Eye (tissue), 1 donor: ENCODE data around the gene TOB1.
A peak's percentile ranks its signal among the peaks of the same experiment; 100 is the strongest.
"Not testable (repeated sequence)": the region's sequence is repeated elsewhere in the genome, so short reads cannot be mapped to it uniquely, and the experiment has no call there.

Source experiments
- DNase-seq: peaks from one replicate; pipeline ENCODE4 v3.0.0-alpha.2; 2015

TOB1 gene

DNA sequence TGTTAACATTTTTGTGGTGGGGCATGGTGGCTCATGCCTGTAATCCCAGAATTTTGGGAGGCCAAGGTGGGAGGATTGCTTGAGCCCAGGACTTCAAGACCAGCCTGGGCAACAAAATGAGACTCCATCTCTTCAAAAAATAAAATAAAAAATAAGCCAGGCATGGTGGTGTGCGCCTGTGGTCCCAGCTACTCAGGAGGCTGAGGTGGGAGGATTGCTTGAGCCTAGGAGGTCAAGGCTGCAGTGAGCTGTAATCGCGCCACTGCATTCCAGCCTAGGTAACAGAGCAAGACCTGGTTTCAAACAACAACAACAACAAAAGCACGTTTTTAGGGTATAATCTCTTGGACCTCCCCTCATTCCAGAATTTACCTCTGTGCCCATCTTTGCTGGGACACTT, 28.4 kb upstream of the TOB1 start:
- DNase-seq, result not testable (repeated sequence)

DNA sequence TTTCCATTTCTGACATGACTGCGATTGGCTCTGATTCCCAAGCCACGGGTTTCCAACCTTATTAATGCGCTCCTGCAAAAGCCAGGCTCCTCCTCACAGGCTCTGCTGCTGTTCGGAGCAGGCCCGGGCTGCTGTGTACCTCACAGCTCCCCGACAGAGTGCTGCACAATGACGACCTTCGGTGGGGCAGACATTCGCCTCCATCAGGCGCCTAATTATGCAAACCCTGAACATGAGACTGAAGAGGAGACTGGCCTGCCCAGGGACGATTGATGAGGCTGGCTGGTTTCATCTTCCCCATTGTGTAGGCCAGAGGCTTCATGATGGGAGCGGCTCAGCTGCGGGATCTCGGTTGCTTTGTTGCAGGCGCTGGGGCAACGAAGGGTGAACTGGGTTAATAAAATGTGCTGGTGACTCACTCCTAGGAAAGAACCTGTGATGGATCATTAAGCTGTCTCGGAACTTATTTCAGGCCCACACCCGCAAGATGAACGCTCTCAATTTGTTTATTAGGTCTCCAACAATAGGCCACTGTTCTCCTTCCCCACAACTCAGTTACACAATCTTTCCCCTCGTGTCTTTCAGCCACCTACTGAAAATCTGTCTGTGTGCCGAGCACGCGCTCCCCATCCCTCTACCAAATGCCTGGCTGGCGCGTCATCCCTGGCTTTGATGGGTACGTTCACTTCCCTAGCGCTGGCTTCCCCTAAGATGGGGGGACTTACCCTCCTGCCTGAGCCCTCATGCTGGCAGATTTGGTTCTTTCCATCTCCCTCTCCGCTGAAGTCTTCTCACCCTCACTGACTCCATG, 27.2 kb upstream of the TOB1 start:
- DNase-seq, result peak; percentile 76

DNA sequence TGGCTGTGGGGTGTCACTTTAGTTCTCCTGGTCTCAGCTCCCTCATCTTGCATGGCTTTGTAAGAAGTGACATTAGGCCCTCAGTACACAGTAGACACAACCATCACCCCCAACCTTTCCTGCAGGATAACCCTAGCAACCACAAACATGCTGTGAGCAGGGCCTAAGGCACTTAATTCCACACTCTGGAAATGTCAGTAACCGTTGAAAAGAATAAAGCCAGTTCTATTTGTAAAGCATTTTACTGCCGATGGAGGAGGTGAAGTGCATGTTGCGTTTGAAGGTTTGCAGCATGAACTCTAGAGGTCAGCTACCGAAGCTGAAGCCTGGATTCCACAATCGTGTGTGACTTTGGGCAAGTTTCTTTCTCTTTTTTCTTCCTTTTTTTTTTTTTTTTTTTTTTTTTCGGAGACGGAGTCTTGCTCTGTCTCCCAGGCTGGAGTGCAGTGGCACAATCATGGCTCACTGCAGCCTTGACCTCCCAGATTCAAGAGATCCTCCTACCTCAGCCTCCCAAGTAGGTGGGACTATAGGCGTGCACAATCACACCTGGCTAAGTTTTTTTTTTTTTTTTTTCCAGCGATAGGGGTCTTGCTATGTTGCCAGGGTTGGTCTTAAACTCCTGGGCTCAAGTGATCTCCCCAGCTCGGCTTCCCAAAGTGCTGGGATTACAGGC, 26.1 kb upstream of the TOB1 start:
- no peak for DNase-seq

DNA sequence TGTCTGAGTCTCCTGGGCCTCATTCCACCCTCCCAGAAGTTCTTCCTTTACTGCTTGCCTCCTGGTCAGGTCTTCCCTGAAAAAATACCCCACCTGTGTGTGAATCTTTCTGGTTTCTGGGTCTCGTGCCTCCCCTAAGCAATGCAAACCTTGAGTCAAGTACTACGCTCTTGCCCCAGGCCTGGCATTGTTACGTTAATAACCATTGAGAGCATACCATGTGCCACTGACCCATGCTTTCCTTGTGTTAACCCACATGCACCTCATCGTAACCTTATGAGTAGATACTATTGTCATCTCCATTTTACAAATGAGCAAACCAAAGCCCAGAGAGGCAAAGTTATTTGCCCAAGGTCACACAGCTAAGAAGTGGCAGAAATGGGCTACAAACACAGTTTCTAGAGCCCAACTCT, 25.4 kb upstream of the TOB1 start:
- DNase-seq, result no peak

DNA sequence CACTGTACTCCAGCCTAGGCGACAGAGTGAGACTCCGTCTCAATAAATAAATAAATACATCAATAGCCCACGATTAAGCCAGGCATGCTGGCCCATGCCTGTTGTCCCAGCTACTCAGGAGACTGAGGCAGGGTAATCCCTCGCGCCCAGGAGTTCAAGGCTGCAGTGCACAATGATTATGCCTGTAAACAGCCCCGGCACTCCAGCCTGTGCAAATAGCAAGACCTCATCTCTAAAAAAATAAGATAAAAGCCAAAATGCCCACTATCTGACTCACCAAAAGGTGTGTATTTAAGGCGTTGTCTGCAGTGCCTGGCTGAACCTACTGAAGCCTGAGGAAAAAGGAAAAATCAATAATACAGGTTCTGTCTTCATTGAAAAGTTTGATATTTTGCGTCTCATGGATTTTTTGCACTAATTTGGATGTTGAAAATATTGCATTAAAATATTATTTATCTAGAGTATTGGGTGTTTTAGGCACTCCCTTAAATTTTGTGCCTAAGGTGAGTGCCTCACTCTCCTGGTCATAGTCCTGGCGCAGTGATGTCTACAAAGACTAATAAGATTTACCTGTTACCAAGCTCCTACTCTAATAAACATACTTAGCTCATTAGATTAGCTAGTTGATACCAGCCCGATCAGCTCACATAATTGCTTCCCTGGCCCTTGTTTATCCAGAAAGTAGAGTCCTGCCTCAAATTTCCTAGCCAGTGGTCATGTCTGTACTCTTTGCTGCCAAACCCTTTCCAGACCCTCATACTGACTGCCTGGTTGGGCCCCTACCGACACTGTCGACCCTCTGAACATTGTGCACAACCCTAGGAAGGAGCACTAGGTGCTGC, 24.7 kb upstream of the TOB1 start:
- no peak for DNase-seq

DNA sequence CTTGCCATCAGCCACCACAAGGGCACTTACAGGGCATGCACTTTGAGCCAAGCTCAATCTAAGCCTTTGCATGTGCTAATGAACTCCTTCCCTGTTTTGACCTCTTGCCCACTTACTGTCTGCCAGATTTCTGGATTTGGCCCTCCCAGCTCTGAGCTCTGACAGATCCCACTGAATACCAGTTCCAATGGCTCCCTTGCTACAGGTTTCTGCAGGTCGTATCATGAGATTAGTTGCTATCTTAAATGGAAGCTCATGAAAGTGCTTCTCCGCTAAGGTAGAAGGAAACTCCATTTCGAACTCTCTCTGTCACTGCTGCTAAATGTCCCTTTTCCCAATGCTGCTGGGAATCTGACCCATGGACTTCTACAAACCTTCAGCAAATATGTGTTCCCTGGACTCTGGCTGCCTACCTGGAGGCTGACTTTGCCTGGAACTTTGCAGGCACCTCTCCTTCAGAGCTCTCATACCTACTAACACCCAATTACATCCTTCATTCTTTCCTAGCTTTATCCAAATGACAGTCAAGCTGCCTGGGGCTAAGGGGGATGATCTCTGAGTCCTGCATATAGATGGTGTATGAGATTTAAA, 23.5 kb upstream of the TOB1 start:
- no peak for DNase-seq

DNA sequence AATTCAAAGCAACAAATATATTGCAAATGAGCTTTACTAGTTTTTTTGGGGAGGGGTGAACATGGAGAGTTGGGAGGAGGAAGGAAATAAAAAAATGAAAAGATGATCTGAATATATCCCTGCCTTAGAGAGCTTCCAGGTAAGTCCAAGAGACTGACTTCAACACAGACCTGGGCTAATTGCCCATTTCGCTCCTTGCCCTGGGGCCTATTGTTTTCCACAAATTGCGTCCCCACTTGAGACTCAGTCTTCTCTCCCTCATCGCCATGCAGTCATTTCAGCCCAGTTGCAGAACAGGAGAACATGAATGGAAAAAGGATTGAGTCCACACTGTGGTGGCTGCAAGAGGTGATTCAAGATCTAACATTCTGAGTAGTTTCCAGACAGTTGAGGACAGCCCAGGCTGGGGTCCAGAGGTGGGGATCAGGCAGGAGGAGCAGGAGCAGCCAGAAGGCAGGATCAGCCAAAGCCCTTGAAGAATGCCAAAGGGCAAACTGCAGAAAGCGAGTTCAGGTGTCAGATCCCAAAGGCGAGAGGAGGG, 21.6 kb upstream of the TOB1 start:
- DNase-seq, result no peak

DNA sequence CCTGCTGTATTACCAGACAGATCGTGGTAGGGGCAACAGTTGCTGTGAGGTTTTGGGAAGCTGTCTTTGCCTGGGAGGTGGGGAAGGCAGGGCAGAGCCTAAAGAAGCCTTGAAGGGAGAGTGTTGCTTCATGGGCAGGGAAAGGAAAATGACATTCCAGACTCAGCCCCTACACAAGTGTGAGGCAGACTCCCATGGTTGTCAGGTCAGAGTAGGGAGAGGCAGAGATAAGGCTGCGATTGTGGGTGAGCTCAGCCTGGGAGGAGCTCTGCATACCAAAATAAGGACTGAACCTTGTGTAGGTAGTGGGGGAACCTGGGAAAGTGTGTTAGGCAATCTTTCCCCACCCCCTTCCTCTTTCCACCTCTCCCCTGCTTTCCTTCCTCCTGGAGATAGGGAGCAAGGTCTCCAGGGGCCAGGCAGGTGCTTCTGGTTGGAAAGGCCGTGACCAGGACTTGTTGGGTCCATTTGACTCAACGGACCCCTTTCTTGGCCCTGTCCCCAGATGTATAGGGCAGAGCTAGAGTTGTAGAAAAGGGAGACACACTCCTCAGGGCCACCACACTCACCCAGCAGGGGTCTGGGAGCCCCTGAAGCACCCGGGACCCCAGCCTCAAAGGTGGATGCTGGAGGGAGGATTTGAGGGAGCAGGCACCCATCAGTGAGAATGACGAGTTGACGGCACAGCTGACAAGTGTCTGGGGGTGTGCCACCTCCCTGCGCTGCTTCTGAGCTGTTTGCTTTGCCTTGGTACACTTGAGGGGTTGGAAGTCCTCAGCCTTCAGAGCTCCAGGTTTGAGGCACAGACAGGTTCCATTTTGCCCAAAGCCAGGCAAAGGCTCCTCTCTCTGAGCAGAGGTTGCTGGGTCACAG, 18.5 kb upstream of the TOB1 start:
- DNase-seq, result no peak

DNA sequence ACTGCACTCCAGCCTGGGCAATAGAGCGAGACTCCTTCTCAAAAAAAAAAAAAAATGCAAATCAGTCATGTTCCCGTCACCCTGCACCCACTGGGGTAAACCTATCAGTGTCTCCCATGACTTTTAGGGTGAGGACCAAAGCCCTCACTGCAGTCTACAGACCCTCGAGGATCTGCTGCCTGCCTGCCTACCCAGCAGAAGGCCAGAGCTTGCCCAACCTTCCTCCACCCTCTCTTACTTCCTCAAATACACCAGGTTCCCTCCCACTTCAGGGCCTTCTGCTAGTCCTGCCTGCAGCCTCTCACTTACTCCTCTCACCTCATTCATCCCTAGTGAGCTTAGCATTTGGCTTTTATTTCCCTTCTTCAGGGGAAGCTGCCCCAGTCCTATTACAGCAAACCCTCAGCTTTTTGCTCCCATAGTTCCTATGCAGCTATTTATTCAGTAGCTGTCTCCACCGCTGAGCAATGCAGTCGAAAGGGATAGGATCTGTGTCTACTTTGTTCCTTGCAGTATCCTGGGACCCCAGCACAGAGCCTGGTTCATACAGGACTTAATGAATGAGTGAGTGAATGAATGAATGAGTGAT, 17.8 kb upstream of the TOB1 start:
- no peak for DNase-seq

DNA sequence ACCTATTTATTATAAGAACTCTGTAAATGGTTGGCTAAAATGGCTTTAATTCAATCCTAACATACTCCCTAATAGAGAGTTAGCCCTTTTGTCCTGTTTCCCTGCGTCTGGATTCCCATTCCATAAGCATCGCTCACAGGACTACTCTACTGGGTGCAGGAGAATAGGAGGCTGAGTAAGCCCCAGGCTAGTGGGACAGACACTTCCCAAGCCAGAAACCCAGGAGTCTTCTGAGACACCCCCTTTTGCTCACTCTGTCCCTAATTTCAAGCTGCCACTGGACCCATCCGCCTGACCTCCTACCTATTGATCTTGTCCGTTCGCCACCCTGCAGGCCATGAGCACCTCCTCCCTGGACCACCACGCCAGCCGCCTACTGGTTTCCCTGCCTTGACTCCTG, 16.7 kb upstream of the TOB1 start:
- DNase-seq, result no peak

DNA sequence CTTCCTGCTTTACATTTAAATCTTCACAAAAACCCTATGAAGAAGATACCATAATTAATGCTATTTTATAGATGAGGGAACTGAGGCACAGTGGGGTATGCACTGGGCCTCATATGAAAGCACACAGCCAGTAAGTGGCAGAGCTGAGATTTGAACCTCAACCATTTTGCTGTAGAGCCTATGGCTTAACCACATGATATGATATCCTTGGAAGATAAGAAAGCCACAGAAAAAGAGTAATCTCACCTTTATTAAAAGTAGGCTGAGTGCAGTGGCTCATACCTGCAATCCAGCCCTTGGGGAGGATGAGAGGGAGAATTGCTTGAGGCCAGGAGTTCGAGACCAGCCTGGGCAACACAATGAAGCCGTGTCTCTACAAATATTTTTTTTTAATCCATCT, 15.0 kb upstream of the TOB1 start:
- no peak for DNase-seq

DNA sequence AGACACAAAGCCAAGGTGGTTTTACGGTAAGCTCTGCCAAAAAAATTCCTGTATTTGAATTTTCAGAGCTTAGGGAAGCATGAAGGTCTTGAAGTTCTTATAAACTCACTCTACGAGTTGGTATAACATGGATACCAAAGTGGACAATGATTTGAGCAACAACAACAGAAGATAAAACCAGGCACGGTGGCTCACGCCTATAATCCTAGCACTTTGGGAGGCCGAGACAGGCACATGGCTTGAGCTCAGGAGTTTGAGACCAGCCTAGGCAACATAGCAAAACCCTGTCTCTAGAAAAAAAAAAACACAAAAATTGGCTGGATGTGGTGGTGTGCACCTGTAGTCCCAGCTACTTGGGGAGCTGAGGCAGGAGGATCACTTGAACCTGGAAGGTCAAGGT, 12.9 kb upstream of the TOB1 start:
- DNase-seq, result no peak

DNA sequence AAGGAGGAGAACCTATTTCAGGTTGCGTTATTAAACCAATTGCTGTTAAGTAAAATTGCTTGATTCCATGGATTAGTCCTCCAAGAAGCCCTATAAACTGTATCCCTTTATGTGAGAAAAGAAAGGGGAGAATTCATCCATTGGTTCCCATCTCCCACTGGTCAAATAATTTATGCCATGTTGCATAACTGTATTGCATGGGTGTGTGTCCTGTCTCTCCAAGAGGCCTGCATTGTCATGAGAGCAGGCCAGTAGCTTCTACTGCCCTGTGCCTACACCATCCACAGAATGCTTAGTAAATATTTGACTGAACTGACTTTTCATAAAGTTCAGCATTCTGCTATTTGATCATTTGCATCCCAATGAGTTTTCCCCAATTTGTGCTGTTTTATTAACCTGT, 11.7 kb upstream of the TOB1 start:
- no peak for DNase-seq

DNA sequence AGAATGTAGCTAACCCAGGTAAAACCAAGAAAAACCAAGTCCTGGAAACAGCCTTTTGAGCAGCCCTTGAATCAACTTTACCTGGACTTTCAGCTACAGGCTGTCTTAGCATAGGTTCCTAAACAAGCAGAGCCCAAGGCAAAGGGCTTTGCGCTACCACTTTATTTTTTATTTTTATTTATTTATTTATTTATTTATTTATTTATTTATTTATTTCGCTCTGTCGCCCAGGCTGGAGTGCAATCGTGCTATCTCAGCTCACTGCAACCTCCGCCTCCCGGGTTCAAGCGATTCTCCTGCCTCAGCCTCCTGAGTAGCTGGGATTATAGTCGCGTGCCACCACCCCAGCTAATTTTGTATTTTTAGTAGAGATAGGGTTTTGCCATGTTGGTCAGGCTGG, 10.9 kb upstream of the TOB1 start:
- DNase-seq, result not testable (repeated sequence)

DNA sequence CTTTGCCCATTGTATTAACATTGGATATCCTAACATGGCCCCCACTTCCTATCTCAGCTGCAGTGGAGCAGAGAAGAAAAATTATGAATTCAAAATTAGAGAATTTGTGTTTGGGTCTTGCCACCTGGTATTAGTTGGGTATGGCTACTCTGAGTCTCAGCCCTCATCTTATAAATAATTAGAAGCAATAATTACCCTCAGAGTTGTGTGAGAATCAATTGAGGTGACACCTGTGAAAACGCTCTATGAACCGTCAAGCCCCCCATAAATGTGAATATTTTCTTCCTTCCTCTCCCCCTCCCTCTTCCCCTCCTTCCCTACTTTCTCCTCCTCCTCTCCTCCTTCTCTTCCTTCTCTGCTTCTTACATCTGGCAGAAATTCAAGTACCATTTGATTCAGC, 8.9 kb upstream of the TOB1 start:
- no peak for DNase-seq

DNA sequence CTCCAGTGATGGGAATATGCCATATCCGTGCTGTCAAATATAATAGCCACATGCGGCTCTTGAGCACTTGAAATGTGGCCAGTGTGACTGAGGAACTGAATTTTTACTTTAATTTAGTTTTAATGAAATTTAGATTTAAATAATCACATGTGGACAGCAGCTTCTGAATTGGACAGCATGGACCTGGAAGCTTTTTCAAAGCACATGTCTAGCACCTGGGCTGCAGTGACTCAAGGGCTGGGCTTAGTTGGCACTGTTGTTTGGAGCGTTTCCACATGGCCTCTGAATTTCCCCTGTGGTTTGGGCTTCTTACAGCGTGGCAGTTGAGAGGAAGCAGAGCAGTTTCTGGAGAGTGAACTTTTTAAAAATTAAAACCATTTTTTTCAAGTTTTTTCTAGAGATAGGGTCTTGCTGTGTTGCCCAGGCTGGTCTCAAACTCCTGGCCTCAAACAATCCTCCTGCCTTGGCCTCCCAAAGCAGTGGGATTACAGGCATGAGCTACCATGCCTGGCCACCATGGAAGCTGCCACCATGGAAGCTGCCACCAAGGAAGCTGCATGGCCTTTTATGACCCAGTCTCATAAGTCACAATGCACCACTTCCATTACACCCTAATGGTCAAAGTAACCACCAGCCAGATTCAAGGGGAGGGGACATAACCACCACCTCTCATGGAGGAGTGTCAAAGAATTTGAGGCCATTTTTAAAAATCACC, 6.7 kb upstream of the TOB1 start:
- no peak for DNase-seq

DNA sequence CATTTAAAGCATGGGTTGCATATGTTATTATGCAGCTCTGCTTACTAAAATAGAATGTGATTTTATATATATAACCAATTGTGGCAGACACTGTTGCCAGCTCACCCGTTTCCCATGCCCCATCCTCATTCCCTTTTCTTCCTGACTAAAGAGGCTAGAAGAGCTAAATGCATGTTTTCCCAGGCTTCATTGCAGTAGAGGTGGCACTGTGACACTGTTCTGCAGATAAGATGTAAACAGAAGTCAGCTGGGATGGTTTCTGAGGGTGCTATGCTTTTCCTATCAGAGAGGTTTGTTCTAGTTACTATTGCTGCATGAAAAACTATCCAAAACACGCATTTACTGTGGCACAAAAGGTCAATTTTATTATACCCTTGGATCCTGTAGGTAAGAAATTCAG, 5.7 kb upstream of the TOB1 start:
- DNase-seq, result no peak

DNA sequence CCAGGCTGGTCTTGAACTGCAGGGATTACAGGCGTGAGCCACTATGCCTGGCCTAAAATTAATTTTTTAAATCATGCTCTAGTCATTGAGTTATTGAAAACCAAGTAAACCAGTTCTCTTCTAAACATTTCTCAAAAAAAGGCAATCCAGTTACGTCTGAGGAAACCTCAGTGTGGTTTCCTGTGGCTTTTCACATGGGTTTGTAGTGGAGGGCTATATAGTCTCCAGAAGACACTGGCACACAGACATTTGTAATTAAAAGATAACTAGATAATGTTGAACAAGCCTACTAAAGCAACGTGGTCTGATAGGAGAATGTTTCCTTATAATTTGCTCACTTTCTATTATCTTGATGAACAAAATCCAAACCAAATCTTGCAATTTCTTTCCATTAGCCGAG, 5.2 kb upstream of the TOB1 start:
- no peak for DNase-seq

DNA sequence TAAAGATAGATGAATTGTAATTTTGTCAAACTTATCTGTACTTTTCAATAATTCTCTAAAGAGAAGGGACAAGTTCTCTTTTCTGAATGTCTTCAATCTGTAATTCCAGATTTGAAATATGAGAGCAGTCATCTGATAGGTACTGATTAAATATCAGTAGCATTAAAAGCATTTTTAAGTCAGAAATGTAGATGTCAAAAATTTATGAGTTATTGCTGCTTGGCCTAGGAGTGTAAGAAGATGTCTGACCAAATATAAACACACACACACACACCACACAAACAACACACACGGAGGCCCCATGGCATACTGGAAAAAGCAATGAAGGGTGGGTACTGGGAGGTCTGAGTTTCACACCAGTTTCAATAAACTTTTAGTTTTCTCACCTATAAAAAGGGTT, 2.4 kb upstream of the TOB1 start:
- DNase-seq, result no peak

DNA sequence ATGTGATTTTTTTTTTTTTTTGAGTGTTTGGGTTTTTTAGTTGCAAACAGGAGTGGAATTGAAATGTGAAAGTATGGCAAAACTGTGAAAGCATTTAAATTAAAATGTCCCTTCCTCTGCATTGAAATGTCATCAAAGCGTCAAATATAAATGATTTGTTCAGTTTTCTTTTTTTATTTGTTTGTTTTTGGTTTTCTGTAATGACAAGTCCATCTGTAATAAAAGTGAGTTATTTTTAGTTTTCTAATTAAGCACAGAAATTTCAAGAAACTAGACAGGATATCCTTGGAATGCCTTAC, 1.9 kb upstream of the TOB1 start:
- DNase-seq, result no peak
